Activated T-cell treated with anti-CD3 and anti-CD28 coated beads, Interleukin-2, amount 50 U/mL, for 24 hours (primary cell): ENCODE results near the gene PARK7.
A peak's percentile ranks its signal among the peaks of the same experiment; 100 is the strongest.
"Not testable (repeated sequence)": the region's sequence is repeated elsewhere in the genome, so short reads cannot be mapped to it uniquely, and the experiment has no call there.

Experiments
- DNase-seq: peaks from one replicate; pipeline ENCODE4 v3.0.0-alpha.2; 2020
- H3K27ac Mint-ChIP-seq: 2 replicates; pipeline ENCODE4 v1.8.0; 2020; ENCODE audit warnings: mild to moderate bottlenecking, mixed read lengths
- H3K27me3 Mint-ChIP-seq: 2 replicates; pipeline ENCODE4 v1.8.0; 2020; ENCODE audit warnings: mixed read lengths
- H3K36me3 Mint-ChIP-seq: 2 replicates; pipeline ENCODE4 v1.8.0; 2020; ENCODE audit warnings: low read depth, mixed read lengths
- H3K4me1 Mint-ChIP-seq: 2 replicates; pipeline ENCODE4 v1.8.0; 2020; ENCODE audit warnings: low read depth, mixed read lengths
- H3K4me3 Mint-ChIP-seq: 2 replicates; pipeline ENCODE4 v1.8.0; 2020; ENCODE audit warnings: mild to moderate bottlenecking, moderate library complexity, mixed read lengths
- H3K9me3 Mint-ChIP-seq: 2 replicates; pipeline ENCODE4 v1.8.0; 2020; ENCODE audit warnings: mixed read lengths

PARK7 gene

GRCh38 chr1:7961216-7962013 is at the start of gene PARK7:
PARK7 (plus strand) TSS chr1:7961711; CDS start chr1:7962786, 1,075 bp downstream.
- peak; percentile 100 for DNase-seq
- Mint-ChIP-seq H3K27me3 (no peaks in the 10 kb centered on the region), H3K27ac (peak within 1 kb of the TSS; percentile 99), H3K4me3 (peak within 1 kb of the TSS; percentile 99), H3K9me3 (no peaks in the 10 kb centered on the region), H3K36me3 (peaks cover 58% of the 10 kb centered on the region), H3K4me1 (peaks cover 62% of the 10 kb centered on the region)

GRCh38 chr1:7912145-7912544 is 49.4 kb upstream of the PARK7 start:
- no peaks in the 10 kb centered on the region for H3K9me3 Mint-ChIP-seq
- DNase-seq, result no peak
- no peak overlapping the region for H3K27ac Mint-ChIP-seq
- H3K36me3 Mint-ChIP-seq, result peaks cover 6% of the 10 kb centered on the region
- no peaks in the 10 kb centered on the region for H3K27me3 Mint-ChIP-seq
- H3K4me1 Mint-ChIP-seq, result peaks cover 38% of the 10 kb centered on the region
- H3K4me3 Mint-ChIP-seq, result no peak overlapping the region

- no peaks in the 10 kb centered on the region for H3K9me3 Mint-ChIP-seq
- DNase-seq, result no peak
- peak overlapping the region; percentile 66 for H3K27ac Mint-ChIP-seq
- H3K4me3 Mint-ChIP-seq, result peak overlapping the region; percentile 5
- peaks cover 43% of the 10 kb centered on the region for H3K4me1 Mint-ChIP-seq
- peaks cover 11% of the 10 kb centered on the region for H3K36me3 Mint-ChIP-seq
- no peaks in the 10 kb centered on the region for H3K27me3 Mint-ChIP-seq
These were observed 48.6 kb upstream of the PARK7 start for GRCh38 chr1:7912743-7913557.

GRCh38 chr1:7915826-7916500 is 45.5 kb upstream of the PARK7 start:
- DNase-seq, result peak; percentile 47
- Mint-ChIP-seq H3K4me3 (peak overlapping the region; percentile 52), H3K27me3 (no peaks in the 10 kb centered on the region), H3K27ac (peak overlapping the region; percentile 94), H3K4me1 (peaks cover 65% of the 10 kb centered on the region), H3K9me3 (no peaks in the 10 kb centered on the region), H3K36me3 (peaks cover 32% of the 10 kb centered on the region)

- Mint-ChIP-seq H3K36me3 (peaks cover 32% of the 10 kb centered on the region), H3K4me1 (peaks cover 66% of the 10 kb centered on the region), H3K27me3 (no peaks in the 10 kb centered on the region), H3K9me3 (no peaks in the 10 kb centered on the region), H3K27ac (peak overlapping the region; percentile 93), H3K4me3 (peak overlapping the region; percentile 25)
- DNase-seq, result no peak
These were observed 45.0 kb upstream of the PARK7 start for GRCh38 chr1:7916501-7916830.

- H3K9me3 Mint-ChIP-seq, DNase-seq, H3K4me3 Mint-ChIP-seq, H3K27me3 Mint-ChIP-seq: not testable (repeated sequence)
- Mint-ChIP-seq H3K4me1 (peaks cover 66% of the 10 kb centered on the region), H3K36me3 (peaks cover 41% of the 10 kb centered on the region), H3K27ac (peak overlapping the region; percentile 40)
These were observed 43.5 kb upstream of the PARK7 start for GRCh38 chr1:7917971-7918370.

GRCh38 chr1:7919880-7920279 is 41.6 kb upstream of the PARK7 start:
- H3K36me3 Mint-ChIP-seq, result peaks cover 57% of the 10 kb centered on the region
- H3K27ac Mint-ChIP-seq, result peak overlapping the region; percentile 94
- no peaks in the 10 kb centered on the region for H3K9me3 Mint-ChIP-seq
- H3K4me3 Mint-ChIP-seq, result no peak overlapping the region
- no peaks in the 10 kb centered on the region for H3K27me3 Mint-ChIP-seq
- H3K4me1 Mint-ChIP-seq, result peaks cover 54% of the 10 kb centered on the region
- no peak for DNase-seq

GRCh38 chr1:7921796-7922195 is 39.7 kb upstream of the PARK7 start:
- Mint-ChIP-seq H3K9me3 (no peaks in the 10 kb centered on the region), H3K27me3 (no peaks in the 10 kb centered on the region), H3K27ac (peak overlapping the region; percentile 60), H3K36me3 (peaks cover 67% of the 10 kb centered on the region), H3K4me1 (peaks cover 48% of the 10 kb centered on the region), H3K4me3 (no peak overlapping the region)
- no peak for DNase-seq

GRCh38 chr1:7922301-7922700 is 39.2 kb upstream of the PARK7 start:
- peaks cover 68% of the 10 kb centered on the region for H3K36me3 Mint-ChIP-seq
- no peaks in the 10 kb centered on the region for H3K9me3 Mint-ChIP-seq
- no peaks in the 10 kb centered on the region for H3K27me3 Mint-ChIP-seq
- no peak for DNase-seq
- peak overlapping the region; percentile 60 for H3K27ac Mint-ChIP-seq
- H3K4me1 Mint-ChIP-seq, result peaks cover 47% of the 10 kb centered on the region
- no peak overlapping the region for H3K4me3 Mint-ChIP-seq

GRCh38 chr1:7927061-7927460 is 34.5 kb upstream of the PARK7 start:
- not testable (repeated sequence) for H3K27me3 Mint-ChIP-seq, H3K27ac Mint-ChIP-seq, DNase-seq, H3K9me3 Mint-ChIP-seq, H3K4me3 Mint-ChIP-seq
- Mint-ChIP-seq H3K36me3 (peaks cover 81% of the 10 kb centered on the region), H3K4me1 (peaks cover 50% of the 10 kb centered on the region)

GRCh38 chr1:7928247-7928646 is 33.3 kb upstream of the PARK7 start:
- no peaks in the 10 kb centered on the region for H3K9me3 Mint-ChIP-seq
- no peak for DNase-seq
- peaks cover 56% of the 10 kb centered on the region for H3K4me1 Mint-ChIP-seq
- H3K27me3 Mint-ChIP-seq, result no peaks in the 10 kb centered on the region
- peaks cover 86% of the 10 kb centered on the region for H3K36me3 Mint-ChIP-seq
- H3K27ac Mint-ChIP-seq, result no peak overlapping the region
- H3K4me3 Mint-ChIP-seq, result no peak overlapping the region

GRCh38 chr1:7929637-7930036 is 31.9 kb upstream of the PARK7 start:
- no peaks in the 10 kb centered on the region for H3K9me3 Mint-ChIP-seq
- H3K27ac Mint-ChIP-seq, result peak overlapping the region; percentile 93
- peak overlapping the region; percentile 0 for H3K4me3 Mint-ChIP-seq
- H3K27me3 Mint-ChIP-seq, result no peaks in the 10 kb centered on the region
- no peak for DNase-seq
- peaks cover 86% of the 10 kb centered on the region for H3K36me3 Mint-ChIP-seq
- H3K4me1 Mint-ChIP-seq, result peaks cover 59% of the 10 kb centered on the region

GRCh38 chr1:7930645-7931445 is 30.7 kb upstream of the PARK7 start:
- H3K9me3 Mint-ChIP-seq, result no peaks in the 10 kb centered on the region
- peaks cover 93% of the 10 kb centered on the region for H3K36me3 Mint-ChIP-seq
- peak overlapping the region; percentile 51 for H3K4me3 Mint-ChIP-seq

GRCh38 chr1:7931446-7931812 is 30.1 kb upstream of the PARK7 start:
- Mint-ChIP-seq H3K27me3 (peaks cover 3% of the 10 kb centered on the region), H3K36me3 (peaks cover 93% of the 10 kb centered on the region), H3K4me3 (peak overlapping the region; percentile 51), H3K9me3 (no peaks in the 10 kb centered on the region), H3K27ac (peak overlapping the region; percentile 93), H3K4me1 (peaks cover 66% of the 10 kb centered on the region)
- DNase-seq, result no peak

More at GRCh38 chr1:7930645-7931445, 30.7 kb upstream of the PARK7 start:
- peak; percentile 50 for DNase-seq
- H3K27me3 Mint-ChIP-seq, result peaks cover 2% of the 10 kb centered on the region
- H3K4me1 Mint-ChIP-seq, result peaks cover 67% of the 10 kb centered on the region
- H3K27ac Mint-ChIP-seq, result peak overlapping the region; percentile 93
